ENCODE data around the gene MRPL12.

Gene MRPL12

DNA sequence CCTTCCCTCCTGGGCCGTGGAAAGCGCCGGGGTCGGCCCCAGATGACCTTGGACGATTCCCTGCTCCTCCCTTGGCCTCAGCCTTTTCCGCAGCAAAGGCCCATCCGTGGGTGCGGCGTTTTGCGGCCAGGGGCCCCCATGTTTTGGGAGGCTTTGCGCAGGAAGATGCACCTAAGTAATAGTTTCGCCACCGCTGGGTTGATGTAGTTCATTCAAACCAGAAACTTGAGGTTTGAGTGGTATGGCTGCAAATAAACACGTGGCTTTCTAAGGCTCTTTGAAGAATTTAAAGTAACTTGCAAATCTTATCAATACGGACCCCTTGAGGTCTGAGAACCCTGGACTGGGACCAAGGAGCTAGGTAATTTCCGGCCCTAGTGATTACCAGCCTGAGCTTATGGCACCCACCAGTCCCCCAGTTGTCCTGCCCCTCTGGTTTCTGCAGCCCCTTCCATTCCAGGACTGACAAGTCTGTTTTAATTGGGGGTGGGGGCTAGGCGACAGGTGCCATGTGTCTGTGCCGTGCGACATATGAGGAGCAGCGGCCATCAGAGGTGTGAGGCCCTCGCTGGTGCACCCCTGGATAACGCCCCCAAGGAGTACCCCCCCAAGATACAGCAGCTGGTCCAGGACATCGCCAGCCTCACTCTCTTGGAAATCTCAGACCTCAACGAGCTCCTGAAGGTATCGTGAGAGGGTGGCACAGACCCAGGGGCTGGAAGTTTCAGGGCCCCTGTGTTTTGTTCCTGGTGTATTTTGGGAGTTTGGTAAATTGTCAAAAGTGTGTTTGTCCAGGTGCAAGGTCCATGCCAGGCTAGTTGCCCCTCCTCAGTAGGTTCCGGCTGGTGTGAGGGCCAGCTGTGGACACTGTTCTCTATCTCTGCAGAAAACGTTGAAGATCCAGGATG lies 834 bp downstream of the MRPL12 start:
- no peak for DNase-seq

DNA sequence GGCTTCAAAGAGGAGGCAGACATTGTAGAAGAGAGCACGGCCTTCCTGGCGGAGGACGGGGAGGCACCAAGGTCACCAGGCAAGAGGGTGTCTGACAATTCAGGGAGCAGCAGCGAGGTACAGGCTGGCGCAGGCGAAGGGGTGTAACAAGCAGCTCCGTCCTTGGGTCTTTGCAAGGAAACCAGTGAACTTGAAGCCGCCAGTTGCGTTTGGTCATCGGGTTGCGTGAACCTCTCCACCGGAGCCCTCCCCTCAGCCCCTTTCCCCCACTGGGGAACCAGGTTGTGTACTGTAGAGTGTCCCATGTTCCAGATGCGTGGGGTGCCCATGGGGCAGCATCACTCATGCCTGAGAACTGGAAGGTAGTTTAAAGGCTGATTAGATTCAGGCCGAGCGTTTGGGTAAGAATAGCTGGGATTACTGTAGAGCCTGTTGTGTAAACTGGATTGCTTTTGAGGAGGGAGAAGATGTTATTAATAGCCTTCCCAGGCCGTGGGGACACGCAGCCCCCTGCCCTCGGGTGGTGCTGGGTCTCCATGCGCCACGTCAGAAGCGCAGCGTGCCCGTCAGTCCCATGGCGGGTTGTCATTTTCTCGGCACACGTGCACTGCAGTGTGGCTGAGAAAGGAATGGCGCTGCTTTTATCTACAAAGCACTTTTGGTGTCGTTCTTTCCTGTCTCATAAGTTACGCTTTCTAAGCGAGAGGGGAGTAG lies 2.5 kb downstream of the MRPL12 start:
- no peak for DNase-seq

DNA sequence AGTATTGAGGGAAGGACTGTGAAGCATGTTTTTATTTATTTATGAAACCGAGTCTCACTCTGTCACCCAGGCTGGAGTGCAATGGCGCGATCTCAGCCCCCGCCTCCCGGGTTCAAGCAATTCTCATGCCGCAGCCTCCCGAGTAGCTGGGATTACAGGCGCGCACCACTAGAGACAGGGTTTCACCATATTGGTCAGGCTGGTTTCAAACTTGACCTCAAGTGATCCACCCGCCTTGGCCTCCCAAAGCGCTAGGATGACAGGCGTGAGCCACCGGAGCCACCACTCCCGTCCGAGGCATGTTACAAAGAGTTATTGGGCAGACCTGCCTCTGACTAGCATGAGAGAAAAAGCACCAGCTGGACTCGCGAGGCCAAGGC lies 3.1 kb downstream of the MRPL12 start:
- DNase-seq = no peak

DNA sequence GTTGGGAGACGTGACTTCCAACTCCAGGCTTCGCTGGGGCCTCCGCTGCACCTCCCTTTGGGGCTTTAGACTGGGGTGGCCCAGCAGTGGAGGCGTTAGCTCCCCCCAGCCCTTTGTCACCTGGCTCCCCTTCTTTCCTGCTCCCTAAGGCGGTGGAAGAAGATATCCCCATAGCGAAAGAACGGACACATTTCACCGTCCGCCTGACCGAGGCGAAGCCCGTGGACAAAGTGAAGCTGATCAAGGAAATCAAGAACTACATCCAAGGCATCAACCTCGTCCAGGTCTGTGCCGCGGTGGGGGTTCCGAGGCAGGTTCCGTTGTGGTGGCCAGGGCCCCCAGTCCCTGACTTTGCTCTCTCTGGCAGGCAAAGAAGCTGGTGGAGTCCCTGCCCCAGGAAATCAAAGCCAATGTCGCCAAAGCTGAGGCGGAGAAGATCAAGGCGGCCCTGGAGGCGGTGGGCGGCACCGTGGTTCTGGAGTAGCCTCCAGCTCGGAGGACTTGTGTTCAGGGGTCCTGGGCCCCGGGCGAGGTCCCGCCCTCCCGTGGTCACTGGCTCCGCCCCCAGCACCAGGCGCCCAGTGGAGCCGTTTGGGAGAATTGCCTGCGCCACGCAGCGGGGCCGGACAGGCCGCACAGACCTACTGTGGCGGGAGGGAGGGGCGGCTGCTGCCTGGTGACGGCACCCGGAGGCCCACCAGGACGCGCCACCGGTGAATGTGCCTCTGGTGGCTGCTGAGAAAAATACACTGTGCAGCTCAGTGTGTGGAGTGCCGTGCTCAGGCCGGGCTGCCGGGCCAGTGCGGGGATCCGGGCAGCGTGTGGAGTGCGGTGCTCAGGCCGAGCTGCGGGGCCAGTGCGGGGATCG lies 3.8 kb downstream of the MRPL12 start:
- no peak for DNase-seq

DNA sequence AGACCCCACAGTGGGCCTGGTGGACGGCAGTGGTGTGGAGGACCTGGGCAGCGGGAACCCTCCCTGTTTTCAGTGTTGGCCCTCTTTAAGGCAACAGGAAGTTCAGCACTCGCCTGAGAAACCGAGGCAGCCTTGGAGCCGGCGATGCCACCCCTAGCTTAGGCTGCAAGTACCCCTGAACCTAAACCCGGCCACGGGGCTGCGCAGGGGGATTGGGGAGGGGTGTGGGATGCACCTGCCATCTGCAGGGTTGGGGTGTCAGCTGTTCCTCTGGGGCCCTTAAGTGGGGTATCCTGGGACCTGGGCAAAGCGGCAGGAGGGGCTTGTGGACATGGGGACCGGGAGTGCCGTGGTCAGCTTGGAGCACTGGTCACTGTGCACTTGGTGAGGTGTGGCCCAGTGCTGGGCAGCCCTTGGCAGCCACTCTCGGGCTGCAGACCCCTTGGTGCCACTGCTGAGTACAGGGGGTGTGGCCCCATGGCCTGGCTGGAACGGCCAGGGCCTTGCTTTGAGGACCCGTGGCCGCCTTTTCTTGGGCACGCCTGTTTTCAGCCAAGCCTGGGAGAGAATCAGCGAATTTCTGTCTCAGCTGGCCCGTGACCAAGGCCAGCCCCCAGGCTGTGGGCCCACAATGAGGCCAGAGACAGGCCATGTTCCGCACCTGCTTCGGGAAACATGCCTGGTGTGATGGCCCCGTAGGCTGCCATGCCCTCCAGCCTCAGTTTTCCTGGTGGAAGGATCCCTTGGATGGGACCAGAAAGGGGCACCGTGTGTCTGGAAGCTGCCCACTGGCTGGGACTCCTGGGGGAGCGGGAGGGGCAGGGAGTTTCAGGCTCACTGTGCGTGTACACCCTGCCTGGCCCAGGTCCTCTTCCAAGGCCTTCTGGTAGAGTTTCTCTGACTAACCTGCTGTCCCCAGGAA lies 4.8 kb downstream of the MRPL12 start:
- DNase-seq = no peak

DNA sequence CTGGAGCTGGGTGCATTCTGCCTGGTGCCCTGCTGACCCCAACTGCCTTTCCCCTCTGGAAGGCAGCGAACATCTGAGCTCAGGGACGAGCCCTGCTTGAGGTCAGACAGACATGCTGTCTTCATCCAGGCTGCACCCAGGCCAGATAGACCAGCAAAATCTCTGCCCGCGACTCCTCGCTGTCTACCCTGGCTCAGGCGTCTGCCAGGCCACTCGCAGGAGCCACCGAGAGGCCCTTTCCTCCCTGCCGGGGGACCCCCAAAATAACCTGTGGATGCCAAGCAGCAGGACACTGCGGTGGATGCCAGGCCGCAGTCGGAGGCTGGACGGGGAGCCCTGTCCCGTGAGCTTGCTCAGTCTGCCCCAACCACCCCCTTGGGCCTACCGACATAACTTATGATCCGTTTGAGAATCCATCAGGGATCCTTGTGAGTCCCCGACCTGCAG lies 5.6 kb downstream of the MRPL12 start:
- DNase-seq = no peak

DNA sequence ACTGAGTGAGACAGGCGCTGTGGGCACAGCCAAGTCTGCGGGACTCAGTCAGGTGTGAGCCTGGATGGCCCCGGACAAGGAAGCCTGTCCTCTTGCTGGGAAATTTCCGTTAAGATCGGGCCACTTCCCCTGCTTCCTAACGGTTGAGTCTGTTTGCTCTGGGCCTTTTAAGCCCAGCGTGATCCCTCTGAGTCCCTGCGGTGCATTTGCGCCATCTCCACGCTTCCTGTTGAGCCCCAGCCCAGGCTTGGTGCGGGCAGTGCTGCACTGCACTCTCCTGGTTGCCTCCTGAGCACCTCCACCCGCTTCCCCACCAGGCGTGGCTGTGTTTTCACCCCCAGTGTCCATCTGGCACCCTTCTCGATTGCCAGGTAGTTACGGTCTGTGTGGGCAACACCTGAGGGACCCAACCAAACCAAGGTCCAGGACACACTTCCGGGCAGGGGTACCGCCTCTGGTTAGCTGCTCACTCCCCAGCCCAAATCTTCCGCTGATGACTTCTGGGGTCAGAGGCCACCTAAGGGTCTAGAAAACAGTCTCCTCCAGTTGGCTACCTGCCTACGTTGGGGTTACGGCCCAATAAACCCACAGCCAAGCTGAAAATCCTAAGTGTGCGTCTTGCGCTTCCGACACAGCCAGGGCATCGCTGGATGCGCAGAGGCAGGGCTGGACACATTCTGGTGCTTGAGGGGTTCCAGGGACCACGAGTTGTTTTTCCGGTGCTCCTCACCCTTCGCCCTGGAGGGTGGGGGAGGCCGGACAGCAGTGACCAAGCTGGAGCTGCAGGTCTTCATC lies 7.5 kb downstream of the MRPL12 start:
- DNase-seq = peak; percentile 37

DNA sequence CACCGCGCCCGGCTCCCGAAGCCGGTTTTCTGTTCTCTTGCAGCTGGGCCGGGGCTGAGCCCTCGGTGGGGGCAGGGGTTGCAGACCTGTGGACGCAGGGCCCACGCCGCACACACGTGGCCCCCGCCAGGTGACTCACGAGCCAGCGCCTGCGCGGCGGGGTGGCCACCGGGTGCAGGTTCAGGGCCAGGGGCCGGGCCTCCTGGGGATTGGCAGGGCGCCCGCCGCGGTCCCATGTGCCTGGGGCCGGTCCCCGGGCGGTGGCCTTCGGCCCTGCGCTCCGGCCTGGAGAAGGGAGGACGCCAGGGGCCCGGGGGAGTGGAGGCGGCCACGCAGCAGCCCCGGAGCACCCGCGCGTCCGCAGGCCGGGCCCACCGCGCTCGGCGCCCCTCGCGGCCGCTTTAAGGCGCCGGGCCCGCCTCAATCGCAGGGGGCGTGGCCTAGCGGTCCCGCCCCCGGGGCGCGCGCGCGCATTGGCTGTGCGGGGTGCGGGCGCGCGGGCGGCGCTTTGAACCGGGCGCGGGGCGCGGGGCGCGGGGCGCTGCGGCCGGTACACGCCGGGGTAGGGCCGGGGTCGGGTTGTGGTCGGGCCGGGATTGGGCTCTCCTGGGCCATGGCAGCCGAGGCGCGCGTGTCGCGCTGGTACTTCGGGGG lies 8.8 kb downstream of the MRPL12 start, which contains the start of gene SLC25A10:
Gene SLC25A10 (plus strand): TSS at position 471 of the 654 bp plus-strand sequence. CDS start 143 bp downstream, at position 614.
- peak; percentile 90 for DNase-seq

DNA sequence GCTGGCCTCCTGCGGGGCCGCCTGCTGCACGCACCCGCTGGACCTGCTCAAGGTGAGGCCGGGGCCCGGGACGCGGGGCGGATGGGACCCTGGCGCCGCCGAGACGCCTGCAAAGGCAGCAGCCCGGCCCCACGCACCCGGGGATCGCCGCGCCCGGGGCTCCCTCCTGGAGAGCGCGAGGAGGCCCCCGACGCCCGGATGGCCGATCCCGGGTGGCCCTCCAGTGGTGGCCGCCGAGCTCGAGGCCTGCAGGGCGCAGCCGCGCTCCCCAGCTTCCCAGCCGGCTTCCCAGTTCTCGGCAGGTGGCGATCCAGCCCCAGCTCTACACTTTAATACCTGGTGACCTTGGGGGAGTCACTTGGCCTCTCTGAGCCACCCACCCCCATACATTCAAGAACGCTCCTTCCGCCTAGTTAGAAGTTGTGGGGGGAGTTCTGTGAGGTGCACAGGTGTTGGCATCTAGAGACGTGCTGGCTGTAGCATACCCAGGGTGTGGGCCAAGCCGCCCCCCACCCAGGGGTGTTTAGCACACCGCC lies 9.4 kb downstream of the MRPL12 start:
- DNase-seq = peak; percentile 51

DNA sequence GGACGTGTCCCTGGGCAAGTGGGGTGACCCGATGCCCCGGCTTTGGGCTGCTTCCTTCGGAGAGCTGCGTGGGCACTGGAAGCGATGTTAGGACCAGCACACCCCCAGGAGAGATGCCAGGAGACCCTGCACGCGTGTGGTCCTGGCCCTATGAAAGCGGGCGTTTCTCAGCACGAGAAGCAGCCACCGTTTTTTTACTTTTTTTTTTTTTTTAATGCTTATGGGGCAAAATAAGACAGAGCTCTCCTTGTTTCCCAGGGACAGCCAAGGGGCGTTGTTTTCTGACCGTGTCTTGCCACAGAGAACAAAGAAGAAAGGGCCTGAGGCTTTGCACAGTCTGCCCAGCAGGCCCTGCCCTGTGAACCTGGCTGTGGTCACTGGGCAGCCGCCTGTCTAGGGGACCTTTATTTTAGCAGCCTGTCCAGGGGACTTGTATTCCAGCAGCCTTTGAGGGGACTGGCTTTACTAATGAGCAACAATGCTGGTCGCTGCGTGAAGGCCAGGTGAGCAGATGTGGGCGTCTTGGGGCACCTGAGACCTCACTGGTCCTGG lies 9.9 kb downstream of the MRPL12 start:
- DNase-seq = peak; percentile 42

DNA sequence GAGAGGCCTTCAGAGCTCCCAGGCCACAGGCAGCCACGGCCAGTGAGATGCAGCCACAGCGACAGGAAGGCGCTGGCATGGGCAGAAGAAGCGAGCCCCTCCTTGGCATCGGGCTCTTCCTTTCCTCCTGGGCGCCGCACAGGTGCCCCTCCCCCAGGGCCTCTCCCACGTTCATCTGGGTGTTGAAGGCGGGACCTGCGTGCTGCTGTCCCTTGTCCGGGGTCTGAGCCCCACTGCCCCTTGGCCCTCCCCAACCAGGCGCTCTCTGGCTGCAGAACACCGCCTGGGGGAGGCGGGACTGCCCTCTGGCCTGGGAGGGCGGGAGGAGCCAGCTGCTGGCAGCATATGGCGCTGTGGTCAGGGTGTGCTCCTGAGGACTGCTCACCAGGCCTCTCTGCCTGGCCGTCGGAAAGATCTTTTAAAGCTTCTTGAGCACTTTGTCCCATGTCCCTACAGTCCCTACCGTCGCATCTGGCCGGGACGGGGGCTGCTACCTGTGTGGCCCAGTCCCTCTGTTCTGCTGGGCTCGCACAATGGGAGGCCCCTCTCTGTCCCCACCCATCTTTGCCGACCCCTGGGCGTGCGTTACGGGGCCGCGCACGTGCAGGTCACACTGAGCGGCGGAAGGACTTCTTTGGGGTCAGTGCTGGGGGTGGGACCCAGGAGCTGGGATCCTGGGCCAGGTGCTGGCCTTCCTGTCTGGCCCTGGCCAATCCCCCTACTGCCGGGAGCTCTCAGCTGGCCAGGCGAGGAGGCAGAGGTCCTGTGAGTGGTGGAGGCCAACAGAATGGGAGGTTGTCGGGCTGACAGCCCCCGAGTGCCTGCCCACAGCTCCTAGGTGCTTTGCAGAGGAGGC lies 10.6 kb downstream of the MRPL12 start:
- DNase-seq = peak; percentile 65

DNA sequence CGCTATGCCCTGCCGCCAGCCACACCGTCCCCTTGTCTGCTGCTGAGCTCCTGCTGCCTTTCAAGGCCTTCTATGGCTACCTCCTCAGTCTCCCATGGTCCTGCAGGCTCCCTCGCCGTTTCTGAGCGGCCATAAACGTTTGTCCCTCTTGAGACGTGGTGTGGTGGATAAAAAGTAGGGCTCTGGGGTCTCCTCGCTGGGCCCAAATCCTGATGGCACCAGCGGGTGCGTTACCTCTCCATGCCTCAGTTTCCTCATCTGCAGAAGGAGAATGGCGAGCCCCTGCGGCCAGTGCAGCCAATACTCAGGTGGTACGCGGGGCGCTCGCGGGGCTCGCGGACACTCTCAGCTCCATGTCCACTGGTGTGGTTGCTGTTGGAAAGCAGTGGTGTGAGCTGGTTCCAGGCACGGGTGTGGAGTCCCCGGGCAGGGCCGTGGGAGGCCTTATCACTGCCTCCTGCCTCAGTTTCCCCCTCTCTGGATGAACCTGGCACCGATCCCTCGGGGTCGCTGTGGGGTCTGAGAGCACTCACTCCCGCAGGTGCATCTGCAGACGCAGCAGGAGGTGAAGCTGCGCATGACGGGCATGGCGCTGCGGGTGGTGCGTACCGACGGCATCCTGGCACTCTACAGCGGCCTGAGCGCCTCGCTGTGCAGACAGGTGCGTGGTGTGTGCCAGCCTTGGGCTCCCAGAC lies 11.4 kb downstream of the MRPL12 start:
- DNase-seq = no peak

DNA sequence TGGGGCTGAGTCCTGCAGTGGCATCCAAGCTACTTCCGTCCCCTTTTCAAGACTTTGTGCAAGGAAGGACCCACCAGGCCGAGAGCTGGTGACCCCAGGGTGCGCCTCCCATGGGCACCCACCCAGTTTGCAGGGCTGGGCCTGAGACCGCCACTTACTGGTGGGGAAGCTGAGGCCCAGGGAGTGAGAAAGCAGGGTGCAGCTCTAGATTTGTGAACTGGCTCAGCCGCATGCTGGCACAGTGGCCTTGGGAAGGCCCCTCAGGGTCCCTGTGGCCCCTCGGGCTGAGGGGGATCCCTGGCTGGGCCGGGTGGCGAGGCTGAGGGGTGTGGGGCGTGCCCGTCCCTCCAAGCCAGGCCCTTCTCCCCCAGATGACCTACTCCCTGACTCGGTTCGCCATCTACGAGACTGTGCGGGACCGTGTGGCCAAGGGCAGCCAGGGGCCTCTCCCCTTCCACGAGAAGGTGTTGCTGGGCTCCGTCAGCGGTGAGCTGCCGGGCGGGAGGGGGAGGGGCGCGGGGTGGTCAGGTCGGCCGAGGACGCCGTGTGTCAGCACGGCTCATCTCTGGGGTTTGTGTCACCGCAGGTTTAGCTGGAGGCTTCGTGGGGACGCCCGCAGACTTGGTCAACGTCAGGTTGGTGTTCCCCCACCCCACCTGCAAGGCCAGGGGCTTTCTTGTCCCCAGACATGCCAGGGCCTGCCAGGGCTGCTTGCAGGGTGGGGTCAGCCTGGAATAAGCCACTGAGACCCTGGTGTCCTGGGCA lies 12.1 kb downstream of the MRPL12 start:
- DNase-seq = no peak

DNA sequence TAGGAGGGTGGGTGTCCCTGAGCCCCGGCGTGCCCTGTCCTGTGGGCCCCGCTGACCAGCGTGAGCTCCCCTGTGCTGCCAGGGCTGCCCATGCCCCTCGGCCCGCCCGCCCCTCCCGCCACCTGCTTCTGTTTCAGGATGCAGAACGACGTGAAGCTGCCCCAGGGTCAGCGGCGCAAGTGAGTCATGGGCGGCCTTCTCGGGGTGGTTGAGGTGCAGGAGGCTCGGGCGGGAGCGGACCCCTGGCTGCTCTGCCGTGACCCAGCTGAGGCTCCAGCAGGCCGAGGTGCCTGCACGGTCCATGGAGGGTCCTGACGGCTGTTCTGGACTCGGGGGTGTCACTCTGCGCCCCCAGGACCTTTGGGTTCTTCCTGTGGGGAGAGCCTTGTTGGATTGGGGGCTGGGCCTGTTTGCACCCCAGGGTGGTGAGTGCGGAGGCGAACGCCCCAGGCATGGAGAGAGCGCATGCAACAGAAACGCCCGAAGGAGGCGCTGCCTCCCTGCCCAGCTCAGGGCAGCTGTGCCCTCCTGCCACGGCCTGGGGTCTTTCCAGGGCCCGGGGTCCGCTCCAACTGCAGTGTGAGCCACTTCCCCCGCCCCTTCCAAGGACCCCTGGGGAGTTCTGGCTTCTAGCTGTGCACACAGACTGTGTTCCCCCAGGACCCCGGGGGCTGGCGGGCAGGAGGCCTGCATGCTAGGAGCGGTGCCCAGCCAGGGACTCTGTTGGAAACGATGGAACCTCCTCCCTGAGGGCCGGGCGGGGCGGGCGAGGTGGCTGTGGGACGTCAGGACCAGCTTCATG lies 12.9 kb downstream of the MRPL12 start:
- DNase-seq = no peak

DNA sequence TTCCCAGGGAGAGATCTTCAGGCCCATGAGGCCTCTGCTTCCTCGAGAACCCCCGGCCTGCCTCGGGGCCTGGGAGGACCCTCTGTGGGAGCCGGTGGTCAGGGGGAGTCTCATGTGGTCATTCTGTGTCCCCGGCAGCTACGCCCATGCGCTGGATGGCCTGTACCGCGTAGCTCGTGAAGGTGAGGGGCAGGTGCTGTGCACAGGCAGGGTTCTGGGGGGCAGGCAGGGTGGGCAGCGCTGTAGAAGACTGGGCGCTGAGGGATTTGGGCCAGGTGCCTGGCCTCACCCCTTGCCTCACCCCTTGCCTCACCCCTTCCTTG lies 13.5 kb downstream of the MRPL12 start:
- DNase-seq = no peak

DNA sequence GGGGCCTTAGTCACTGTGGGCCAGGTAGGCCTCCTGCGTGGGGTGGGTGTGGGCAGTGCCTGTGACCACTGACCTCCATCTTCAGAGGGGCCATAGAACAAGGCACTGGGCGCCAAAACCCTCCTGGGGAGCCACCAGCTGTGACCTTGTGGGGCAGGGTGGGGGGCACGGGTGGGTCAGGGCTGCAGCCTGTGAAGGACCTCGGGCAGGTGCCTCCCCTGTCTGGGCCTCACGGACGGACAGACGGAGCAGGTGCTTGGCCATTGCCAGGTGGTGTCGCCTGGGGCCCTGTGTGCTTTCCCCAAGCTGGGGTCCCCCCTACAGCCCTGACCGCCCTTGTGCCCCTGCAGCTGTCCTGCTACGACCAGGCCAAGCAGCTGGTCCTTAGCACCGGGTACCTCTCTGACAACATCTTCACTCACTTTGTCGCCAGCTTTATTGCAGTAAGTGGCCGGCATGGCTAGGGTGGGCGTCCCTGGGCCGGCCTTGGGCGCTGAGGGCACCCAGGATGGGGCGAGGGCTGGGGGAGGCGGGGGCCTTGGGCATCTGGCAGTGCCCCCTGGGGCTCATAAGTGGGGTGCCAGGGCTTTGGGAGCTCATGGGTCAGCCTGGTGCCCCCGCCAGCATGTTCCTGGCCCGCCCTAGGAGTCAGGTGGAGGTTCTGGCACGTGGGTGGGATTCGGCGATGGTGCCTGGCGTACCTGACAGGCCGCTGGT lies 14.0 kb downstream of the MRPL12 start:
- DNase-seq = no peak

Data from eye (tissue), 1 donor.